ENCODE measurements around the gene MRPL36.
"Not testable (repeated sequence)": the region's sequence is repeated elsewhere in the genome, so short reads cannot be mapped to it uniquely, and the experiment has no call there.

Gene MRPL36

GRCh38 chr5:1799602-1800471 lies at the start of gene MRPL36:
TSS of gene MRPL36 (minus strand) at chr5:1799837. CDS start at chr5:1798935, 902 bp downstream.
- H3K4me3 ChIP-seq (ENCODE audit: low read depth, low read length) = peak within 1 kb of the TSS; percentile 95

GRCh38 chr5:1847611-1848010 lies 48.0 kb upstream of the MRPL36 start:
- no peak overlapping the region for H3K4me3 ChIP-seq (ENCODE audit: low read depth, low read length)

GRCh38 chr5:1847056-1847455 lies 47.4 kb upstream of the MRPL36 start:
- no peak overlapping the region for H3K4me3 ChIP-seq (ENCODE audit: low read depth, low read length)

GRCh38 chr5:1846583-1846982 lies 46.9 kb upstream of the MRPL36 start:
- H3K4me3 ChIP-seq (ENCODE audit: low read depth, low read length) = no peak overlapping the region

- H3K4me3 ChIP-seq (ENCODE audit: low read depth, low read length) = no peak overlapping the region
These were observed 46.1 kb upstream of the MRPL36 start for GRCh38 chr5:1845696-1846095.

- H3K4me3 ChIP-seq (ENCODE audit: low read depth, low read length) = no peak overlapping the region
These were observed 45.2 kb upstream of the MRPL36 start for GRCh38 chr5:1844708-1845436.

- H3K4me3 ChIP-seq (ENCODE audit: low read depth, low read length) = not testable (repeated sequence)
These were observed 44.1 kb upstream of the MRPL36 start for GRCh38 chr5:1843761-1844160.

GRCh38 chr5:1842004-1842819 lies 42.6 kb upstream of the MRPL36 start:
- no peak overlapping the region for H3K4me3 ChIP-seq (ENCODE audit: low read depth, low read length)

GRCh38 chr5:1840741-1841521 lies 41.3 kb upstream of the MRPL36 start:
- no peak overlapping the region for H3K4me3 ChIP-seq (ENCODE audit: low read depth, low read length)

- no peak overlapping the region for H3K4me3 ChIP-seq (ENCODE audit: low read depth, low read length)
These were observed 40.5 kb upstream of the MRPL36 start for GRCh38 chr5:1840071-1840547.

GRCh38 chr5:1838013-1838412 lies 38.4 kb upstream of the MRPL36 start:
- H3K4me3 ChIP-seq (ENCODE audit: low read depth, low read length) = no peak overlapping the region

GRCh38 chr5:1836891-1837880 lies 37.5 kb upstream of the MRPL36 start:
- no peak overlapping the region for H3K4me3 ChIP-seq (ENCODE audit: low read depth, low read length)

GRCh38 chr5:1836176-1836890 lies 36.7 kb upstream of the MRPL36 start:
- H3K4me3 ChIP-seq (ENCODE audit: low read depth, low read length) = no peak overlapping the region

GRCh38 chr5:1835431-1835830 lies 35.8 kb upstream of the MRPL36 start:
- no peak overlapping the region for H3K4me3 ChIP-seq (ENCODE audit: low read depth, low read length)

- no peak overlapping the region for H3K4me3 ChIP-seq (ENCODE audit: low read depth, low read length)
These were observed 35.2 kb upstream of the MRPL36 start for GRCh38 chr5:1834721-1835429.

GRCh38 chr5:1834022-1834551 lies 34.5 kb upstream of the MRPL36 start:
- H3K4me3 ChIP-seq (ENCODE audit: low read depth, low read length) = no peak overlapping the region

- H3K4me3 ChIP-seq (ENCODE audit: low read depth, low read length) = no peak overlapping the region
These were observed 33.8 kb upstream of the MRPL36 start for GRCh38 chr5:1833264-1834021.
